OCI-LY3 (cell line): ENCODE data around the gene SHROOM2.

ENCODE experiments used
- H2AFZ ChIP-seq: fragments of 200-600, 300-600 bp; shearing (Covaris generic); 2 replicates; pipeline ENCODE4 v1.6.0; 2014; ENCODE audit warnings: antibody characterized with exemption, low read depth, low read length
- H3K27ac ChIP-seq: fragments of 200-600, 300-600 bp; sonication (generic); 2 replicates; pipeline ENCODE4 v1.5.1; 2014; ENCODE audit warnings: mild to moderate bottlenecking, low read length, moderate library complexity, mixed read lengths
- H3K27me3 ChIP-seq: fragments of 200-600, 300-600 bp; sonication (generic); 2 replicates; pipeline ENCODE4 v1.6.1; 2014; ENCODE audit warnings: low read depth, low read length, mixed read lengths
- H3K36me3 ChIP-seq: fragments of 200-600, 300-600 bp; sonication (generic); replicated peaks from 2 replicates; pipeline ENCODE3; 2014; ENCODE audit warnings: low read depth, low read length, mixed read lengths
- H3K4me1 ChIP-seq: fragments of 300-600, 200-600 bp; sonication (generic); 2 replicates; pipeline ENCODE4 v1.6.1; 2014; ENCODE audit warnings: low read length, mixed read lengths
- H3K4me2 ChIP-seq: fragments of 200-600, 300-600 bp; sonication (generic); 2 replicates; pipeline ENCODE4 v1.6.1; 2014; ENCODE audit warnings: low read length, mixed read lengths
- H3K4me3 ChIP-seq: fragments of 300-600, 200-600 bp; sonication (generic); 2 replicates; pipeline ENCODE4 v1.5.1; 2014; ENCODE audit warnings: antibody characterized with exemption, mild to moderate bottlenecking, low read length, moderate library complexity
- H3K79me2 ChIP-seq: fragments of 300-600, 200-600 bp; shearing (Covaris generic); 2 replicates; pipeline ENCODE4 v1.6.1; 2014; ENCODE audit warnings: mild to moderate bottlenecking, low read length, mixed read lengths
- H3K9ac ChIP-seq: fragments of 300-600, 200-600 bp; shearing (Covaris generic); 2 replicates; pipeline ENCODE4 v1.6.0; 2014; ENCODE audit warnings: mild to moderate bottlenecking, low read length, moderate library complexity
- H3K9me3 ChIP-seq: fragments of 200-600, 300-600 bp; shearing (Covaris generic); 2 replicates; pipeline ENCODE4 v1.6.1; 2014; ENCODE audit warnings: low read length, mixed read lengths; ENCODE audit not compliant: insufficient read depth
- H4K20me1 ChIP-seq: fragments of 200-600, 300-600 bp; sonication (generic); 2 replicates; pipeline ENCODE4 v1.6.1; 2016; ENCODE audit warnings: low read length, mixed read lengths; ENCODE audit not compliant: insufficient read depth
- EZH2phosphoT487 ChIP-seq: fragments of 200-600 bp; shearing (Covaris generic); IDR thresholded peaks from 2 replicates; pipeline ENCODE4 v1.6.1; 2018; ENCODE audit warnings: antibody characterized with exemption, mixed run types, low read depth
- TF ChIP-seq, protein P1 (sequence below): fragments of 200-600, 300-600 bp; sonication (generic); IDR thresholded peaks from 2 replicates; pipeline ENCODE4 v1.5.1; 2014; ENCODE audit warnings: antibody characterized with exemption, low read length, low read depth

SHROOM2 gene

GRCh38 chrX:9890681-9891091 lies 104.5 kb downstream of the SHROOM2 start:
- H3K36me3 ChIP-seq = no peaks in the 10 kb centered on the region
- TF ChIP-seq EZH2phosphoT487 = no peak
- TF ChIP-seq, protein P1, sequence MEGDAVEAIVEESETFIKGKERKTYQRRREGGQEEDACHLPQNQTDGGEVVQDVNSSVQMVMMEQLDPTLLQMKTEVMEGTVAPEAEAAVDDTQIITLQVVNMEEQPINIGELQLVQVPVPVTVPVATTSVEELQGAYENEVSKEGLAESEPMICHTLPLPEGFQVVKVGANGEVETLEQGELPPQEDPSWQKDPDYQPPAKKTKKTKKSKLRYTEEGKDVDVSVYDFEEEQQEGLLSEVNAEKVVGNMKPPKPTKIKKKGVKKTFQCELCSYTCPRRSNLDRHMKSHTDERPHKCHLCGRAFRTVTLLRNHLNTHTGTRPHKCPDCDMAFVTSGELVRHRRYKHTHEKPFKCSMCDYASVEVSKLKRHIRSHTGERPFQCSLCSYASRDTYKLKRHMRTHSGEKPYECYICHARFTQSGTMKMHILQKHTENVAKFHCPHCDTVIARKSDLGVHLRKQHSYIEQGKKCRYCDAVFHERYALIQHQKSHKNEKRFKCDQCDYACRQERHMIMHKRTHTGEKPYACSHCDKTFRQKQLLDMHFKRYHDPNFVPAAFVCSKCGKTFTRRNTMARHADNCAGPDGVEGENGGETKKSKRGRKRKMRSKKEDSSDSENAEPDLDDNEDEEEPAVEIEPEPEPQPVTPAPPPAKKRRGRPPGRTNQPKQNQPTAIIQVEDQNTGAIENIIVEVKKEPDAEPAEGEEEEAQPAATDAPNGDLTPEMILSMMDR = no peak
- H3K9ac ChIP-seq = no peak overlapping the region
- no peaks in the 10 kb centered on the region for H3K4me1 ChIP-seq
- no peaks in the 10 kb centered on the region for H3K9me3 ChIP-seq
- no peak overlapping the region for H3K27ac ChIP-seq
- no peak overlapping the region for H3K4me3 ChIP-seq
- H3K79me2 ChIP-seq = no peaks in the 10 kb centered on the region
- H3K4me2 ChIP-seq = no peak overlapping the region
- H2AFZ ChIP-seq = no peak overlapping the region
- 0 out of 2 replicates have a peak, but pooled peaks cover 4% of the 10 kb centered on the region for H3K27me3 ChIP-seq
- H4K20me1 ChIP-seq = no peaks in the 10 kb centered on the region

- Histone ChIP-seq H3K4me2 (no peak overlapping the region), H3K4me1 (no peaks in the 10 kb centered on the region), H3K9me3 (no peaks in the 10 kb centered on the region), H3K36me3 (no peaks in the 10 kb centered on the region), H4K20me1 (no peaks in the 10 kb centered on the region), H3K9ac (no peak overlapping the region), H3K27ac (no peak overlapping the region), H2AFZ (no peak overlapping the region), H3K27me3 (peaks cover 10% of the 10 kb centered on the region), H3K79me2 (no peaks in the 10 kb centered on the region), H3K4me3 (no peak overlapping the region)
- TF ChIP-seq EZH2phosphoT487 = no peak
- TF ChIP-seq, protein P1 = no peak
Measured at GRCh38 chrX:9895225-9895912, 109.1 kb downstream of the SHROOM2 start.

GRCh38 chrX:9897761-9898161 lies 111.5 kb downstream of the SHROOM2 start:
- no peak overlapping the region for H3K4me2 ChIP-seq
- H3K4me1 ChIP-seq = no peaks in the 10 kb centered on the region
- no peak overlapping the region for H3K4me3 ChIP-seq
- no peak for TF ChIP-seq EZH2phosphoT487
- TF ChIP-seq, protein P1 = no peak
- H3K79me2 ChIP-seq = no peaks in the 10 kb centered on the region
- H3K27ac ChIP-seq = no peak overlapping the region
- peaks cover 15% of the 10 kb centered on the region for H3K27me3 ChIP-seq
- no peaks in the 10 kb centered on the region for H3K36me3 ChIP-seq
- H4K20me1 ChIP-seq = no peaks in the 10 kb centered on the region
- H3K9me3 ChIP-seq = no peaks in the 10 kb centered on the region
- H3K9ac ChIP-seq = no peak overlapping the region
- no peak overlapping the region for H2AFZ ChIP-seq

DNA sequence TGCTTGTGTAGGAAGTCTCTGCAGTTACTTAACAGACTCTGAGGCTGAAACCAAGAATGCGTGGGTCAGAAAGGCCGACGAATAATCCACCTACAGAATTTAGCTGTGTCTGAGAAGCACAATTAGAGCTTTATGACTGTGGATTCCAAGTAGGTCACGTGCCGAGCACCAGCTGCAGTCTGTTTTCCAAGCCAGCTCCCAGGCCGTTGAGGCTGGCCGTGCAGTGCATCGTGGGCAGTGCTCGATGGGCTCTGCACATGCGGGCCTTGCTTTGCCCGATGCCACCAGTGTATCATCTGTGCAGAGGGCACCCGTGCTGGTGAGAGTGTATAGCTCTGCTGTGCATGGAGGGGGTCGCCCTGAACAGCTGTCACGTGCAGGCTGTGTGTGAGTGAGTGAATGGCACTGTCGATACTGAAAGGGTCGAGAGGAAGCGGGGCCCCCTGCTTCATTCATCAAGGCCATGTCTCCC lies 113.4 kb downstream of the SHROOM2 start:
- no peak overlapping the region for H3K27ac ChIP-seq
- no peaks in the 10 kb centered on the region for H4K20me1 ChIP-seq
- no peaks in the 10 kb centered on the region for H3K9me3 ChIP-seq
- no peak overlapping the region for H3K4me2 ChIP-seq
- H3K79me2 ChIP-seq = no peaks in the 10 kb centered on the region
- H3K36me3 ChIP-seq = no peaks in the 10 kb centered on the region
- no peak overlapping the region for H2AFZ ChIP-seq
- H3K27me3 ChIP-seq = peaks cover 17% of the 10 kb centered on the region
- TF ChIP-seq EZH2phosphoT487 = no peak
- TF ChIP-seq, protein P1 = no peak
- no peak overlapping the region for H3K4me3 ChIP-seq
- H3K4me1 ChIP-seq = no peaks in the 10 kb centered on the region
- no peak overlapping the region for H3K9ac ChIP-seq
